ENCODE results near the gene PARP1. TPM values are rescaled to one million over a fixed set of nuclear protein-coding genes. Genes with fewer than 3 reads are reported as not detected.
"Not testable (repeated sequence)": the region's sequence is repeated elsewhere in the genome, so short reads cannot be mapped to it uniquely, and the experiment has no call there.

PARP1 gene
- total RNA-seq, 1 donor from 2014 or later = 42.9 TPM

DNA sequence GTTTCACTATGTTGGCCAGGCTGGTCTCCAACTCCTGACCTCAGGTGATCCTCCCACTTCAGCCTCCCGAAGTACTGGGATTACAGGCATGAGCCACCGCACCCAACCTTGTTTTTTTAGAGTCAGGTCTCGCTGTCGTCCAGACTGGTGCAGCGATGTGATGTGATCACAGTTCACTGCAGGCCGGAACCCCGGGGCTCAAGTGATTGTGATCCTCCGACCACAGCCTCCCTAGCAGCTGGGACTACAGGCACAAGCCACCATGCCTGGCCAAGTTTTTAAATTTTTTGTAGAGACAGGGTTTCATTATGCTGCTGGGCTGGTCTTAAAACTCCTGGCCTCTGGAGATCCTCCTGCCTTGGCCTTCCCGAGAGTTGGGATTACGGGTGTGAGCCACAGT, 52.9 kb downstream of the PARP1 start:
- no peak for DNase-seq (ENCODE audit: low spot score)

DNA sequence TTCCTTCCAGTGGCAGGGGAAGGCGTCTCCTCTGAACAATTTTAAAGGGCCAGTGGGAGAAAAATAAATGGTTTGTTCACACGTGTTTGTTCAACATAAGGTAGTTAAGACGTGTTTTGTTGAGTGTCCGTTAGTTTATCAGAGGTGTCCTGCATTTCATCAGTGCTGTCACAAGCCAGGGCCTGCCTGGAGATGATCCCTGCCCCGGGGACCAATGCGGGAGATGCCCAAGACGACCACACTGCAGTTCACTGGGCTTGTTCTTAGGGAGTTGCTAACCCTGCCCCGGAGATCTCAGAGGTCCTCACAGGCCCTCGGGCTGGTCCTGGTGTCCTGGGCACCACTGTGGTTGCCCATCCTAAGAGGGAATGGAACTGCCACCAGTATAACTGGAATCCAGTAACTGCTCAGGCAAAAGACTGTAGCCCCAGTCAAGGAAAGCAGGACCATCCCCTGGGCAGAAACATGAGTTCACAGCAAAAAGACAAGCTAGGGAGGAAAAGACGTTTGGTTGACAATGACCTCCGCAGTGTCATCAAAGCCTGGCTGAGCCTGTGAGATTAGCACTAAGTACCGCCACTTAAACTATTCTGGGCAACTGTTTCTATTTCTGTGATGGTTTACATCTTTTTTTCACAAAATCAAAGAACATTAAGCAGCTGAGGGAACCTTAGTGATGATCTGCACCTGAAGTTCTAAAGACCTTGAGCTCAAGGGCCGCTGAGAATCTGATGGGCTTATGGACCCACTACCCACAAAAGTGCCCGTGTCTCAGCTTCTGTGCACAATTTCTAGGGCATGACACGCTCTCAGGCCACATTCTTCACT, 54.0 kb downstream of the PARP1 start:
- no peak for DNase-seq (ENCODE audit: low spot score)

DNA sequence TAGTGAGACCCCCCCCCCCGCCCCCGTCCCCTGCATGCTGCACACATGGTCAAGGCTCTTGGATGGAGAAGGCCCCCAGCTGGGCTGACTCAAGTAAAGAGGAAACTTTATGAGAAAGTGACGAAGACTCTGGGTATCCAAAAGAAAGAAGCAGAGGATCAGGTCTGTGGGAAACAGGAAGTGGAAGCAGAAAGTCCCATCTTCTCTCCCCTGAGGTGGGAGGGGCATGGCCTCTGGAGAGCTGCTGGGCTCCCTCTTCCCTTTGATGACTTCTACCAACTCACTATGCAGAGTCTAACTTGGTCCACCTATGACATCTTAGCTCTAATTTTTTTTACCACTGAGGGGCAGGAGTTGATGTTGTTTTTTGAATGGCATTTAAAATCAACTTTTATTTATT, 56.2 kb downstream of the PARP1 start:
- no peak for DNase-seq (ENCODE audit: low spot score)

DNA sequence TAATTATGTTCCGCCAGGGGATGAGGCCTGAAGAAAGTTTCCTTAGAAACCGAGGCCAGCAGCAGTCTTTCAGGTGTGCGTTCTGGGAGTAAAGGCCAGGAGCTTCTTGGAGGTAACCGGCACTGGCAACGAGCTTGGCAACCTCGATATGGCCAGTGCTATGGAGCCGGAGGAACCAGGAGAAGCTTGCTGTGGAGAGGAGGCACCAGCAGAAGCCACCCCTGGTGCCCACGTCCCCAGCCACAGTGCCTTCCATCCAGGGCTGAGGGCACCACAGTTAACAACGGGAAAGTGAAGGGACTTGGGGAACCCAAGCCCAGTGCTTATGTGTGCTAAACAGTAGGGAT, 57.4 kb downstream of the PARP1 start:
- no peak for DNase-seq (ENCODE audit: low spot score)

DNA sequence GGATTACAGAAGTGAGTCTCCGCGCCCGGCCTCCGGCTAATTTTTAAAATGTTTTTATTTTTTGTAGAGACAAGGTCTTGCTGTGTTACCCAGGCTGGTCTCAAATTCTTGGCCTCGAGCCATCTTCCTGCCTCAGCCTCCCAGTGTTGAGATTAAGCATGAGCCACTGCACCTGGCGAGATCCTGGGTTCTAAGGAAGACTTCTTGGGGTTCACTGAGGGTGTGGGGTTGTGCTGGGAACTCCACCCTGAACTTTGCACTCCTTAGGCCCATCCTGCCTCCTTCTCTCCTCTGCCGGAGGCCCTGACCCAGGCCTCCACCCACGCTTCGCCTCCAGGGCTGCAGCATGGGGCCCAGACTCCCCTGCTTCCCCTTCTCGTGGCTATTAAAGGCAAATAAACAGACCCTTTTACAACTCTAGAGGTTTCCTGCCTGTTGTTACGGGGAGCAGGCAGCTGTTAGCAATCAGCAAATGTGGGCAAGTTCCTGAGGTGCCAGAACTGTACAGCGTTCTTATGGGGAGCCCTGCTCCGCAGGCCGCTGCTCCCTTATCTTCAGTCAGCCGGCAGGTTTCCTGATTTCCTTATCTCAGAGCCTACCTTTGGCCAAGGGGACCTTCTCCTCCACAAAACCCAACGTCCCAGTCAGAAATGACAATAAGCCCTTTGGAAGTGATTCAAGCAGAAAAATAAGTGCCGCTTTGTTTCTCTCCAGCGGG, 57.9 kb downstream of the PARP1 start:
- peak; percentile 31 for DNase-seq (ENCODE audit: low spot score)

DNA sequence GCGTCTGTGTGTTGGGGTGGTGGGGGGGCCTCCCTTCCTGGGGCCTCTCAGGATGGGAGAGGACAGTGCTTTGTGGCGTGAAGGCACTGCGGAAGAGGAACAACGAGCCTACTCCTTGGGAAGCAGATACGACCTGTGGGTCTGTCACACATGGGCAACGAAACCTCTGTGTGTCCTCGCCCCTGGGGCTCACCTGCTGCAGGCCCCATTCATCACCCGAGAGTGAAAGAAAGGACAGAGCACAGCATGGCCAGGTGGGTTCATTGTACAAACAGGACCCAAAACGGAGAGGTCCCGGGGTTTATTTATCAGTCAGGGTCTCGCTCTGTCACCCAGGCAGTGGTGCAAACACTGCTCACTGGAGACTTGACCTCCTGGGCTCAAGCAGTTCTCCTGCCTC, 58.8 kb downstream of the PARP1 start:
- DNase-seq (ENCODE audit: low spot score) = no peak

DNA sequence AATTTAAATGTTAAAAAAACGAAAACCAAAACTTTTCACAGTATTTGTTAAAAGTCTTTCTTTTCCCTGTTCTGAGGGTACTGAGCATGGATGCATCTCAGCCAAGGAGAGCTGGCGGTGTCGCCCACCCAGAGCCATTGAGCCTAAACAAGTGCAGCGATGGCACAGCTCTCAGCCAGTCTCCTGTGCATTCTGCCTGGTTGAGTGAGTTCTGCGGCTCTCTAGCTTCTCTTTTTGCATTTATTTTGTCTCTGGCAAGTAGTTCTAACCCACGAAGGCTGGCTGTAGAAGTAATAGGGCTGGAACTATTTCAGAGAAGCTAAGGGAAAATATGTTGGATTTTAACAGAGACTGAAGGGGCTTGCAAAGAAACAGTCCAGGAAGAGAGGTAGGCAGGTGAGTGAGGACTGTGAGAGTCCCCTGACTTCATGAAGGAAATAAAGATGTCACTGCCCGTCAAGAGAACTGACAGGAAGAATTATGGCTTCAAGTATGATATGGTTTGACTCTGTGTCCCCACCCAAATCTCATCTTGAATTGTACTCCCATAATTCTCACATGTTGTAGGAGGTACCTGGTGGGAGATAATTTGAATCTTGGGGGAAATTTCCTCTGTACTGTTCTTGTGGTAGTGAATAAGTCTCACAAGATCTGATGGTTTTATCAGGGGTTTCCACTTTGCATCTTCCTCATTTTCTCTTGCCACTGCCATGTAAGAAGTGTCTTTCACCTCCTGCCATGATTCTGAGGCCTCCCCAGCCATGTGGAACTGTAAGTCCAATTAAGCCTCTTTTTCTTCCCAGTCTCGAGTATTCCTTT, 63.2 kb downstream of the PARP1 start:
- no peak for DNase-seq (ENCODE audit: low spot score)

DNA sequence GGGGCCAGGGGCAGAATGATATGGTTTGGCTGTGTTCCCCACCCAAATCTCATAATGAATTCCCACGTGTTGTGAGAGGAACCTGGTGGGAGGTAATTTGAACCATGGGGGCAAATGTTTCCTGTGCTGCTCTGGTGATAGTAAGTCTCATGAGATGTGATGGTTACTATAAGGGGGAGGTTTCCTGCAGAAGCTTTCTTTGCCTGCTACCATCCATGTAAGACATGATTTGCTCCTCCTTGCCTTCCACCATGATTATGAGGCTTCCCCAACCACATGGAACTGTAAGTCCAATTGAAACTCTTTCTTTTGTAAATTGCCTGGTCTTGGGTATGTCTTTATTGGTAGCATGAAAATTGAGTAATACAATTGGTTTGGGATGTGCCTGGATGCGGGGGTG, 65.2 kb downstream of the PARP1 start:
- no peak for DNase-seq (ENCODE audit: low spot score)

DNA sequence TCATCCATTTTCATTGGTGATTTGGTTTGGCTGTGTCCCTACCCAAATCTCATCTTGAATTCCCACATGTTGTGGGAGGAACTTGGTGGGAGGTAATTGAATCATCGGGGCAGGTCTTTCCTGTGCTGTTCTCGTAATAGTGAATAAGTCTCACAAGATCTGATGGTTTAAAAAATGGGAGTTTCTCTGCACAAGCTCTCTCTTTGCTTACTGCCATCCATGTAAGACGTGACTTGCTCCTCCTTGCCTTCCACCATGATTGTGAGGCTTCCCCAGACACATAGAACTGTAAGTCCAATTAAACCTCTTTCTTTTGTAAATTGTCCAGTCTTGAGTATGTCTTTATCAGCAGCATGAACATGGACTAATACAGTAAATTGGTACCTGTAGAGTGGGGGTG, 67.8 kb downstream of the PARP1 start:
- not testable (repeated sequence) for DNase-seq (ENCODE audit: low spot score)

DNA sequence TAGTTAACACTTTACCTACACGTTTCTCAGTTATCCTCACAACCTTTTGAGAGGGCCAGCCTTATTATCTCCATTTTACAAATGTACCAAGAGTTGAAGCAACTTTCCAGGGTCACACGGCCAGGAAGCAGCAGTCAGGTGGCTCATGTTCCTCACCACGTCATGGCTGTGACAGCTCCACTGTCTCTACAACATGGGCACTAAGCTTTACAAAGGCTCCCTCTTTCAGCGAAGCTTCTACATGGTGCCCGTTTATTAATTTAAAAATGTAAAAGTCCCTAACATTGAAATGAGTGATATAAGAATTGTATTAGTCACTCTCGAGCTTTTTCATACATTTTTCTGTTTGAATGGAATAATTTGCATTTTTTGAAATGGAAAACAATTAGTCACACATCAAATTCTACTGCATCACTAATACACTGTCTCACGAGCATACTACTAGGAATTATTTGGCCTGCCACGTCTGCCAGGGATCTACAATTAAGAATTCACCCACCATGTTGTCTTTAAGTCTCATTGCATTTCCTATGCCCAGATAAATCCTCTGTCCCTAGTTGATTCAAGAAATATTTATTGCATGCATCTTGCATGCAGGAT, 70.5 kb downstream of the PARP1 start:
- no peak for DNase-seq (ENCODE audit: low spot score)

DNA sequence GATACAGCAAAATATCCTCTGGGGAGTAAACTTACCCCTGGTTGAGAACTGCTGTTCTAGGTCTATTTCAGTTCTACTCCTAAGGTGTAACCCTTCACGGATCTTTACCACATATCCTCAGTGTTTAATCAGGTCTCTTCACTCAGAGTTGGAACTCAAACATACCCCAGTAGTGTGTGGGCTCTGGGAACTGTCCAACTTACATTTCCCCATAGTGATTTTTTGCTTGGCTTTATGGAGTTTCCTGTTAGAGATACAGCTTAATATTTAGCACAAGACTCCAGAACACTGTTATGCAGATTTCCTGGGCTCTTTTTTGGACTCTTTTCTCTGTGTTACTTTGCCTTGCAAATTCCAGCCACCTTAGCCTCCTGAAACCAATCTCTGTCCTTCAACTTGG, 72.2 kb downstream of the PARP1 start:
- DNase-seq (ENCODE audit: low spot score) = peak; percentile 24

DNA sequence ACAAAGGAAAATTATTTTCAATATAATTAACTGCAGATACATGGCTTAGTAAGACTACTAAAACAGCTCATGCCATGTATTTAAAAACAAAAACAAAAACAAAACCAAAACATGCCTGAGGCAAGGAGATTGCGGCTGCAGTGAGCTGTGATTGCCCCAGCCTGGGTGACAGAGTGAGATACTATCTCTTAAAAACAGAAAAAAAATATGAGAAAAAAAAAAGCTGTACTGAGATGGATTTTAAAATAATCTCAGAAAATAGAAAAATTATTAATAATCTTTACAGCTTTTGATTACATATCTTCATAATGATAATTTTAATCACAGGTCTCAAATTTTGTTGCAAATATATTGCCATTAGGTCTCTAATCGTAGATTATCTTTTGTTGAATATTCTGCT, 74.9 kb downstream of the PARP1 start:
- no peak for DNase-seq (ENCODE audit: low spot score)

DNA sequence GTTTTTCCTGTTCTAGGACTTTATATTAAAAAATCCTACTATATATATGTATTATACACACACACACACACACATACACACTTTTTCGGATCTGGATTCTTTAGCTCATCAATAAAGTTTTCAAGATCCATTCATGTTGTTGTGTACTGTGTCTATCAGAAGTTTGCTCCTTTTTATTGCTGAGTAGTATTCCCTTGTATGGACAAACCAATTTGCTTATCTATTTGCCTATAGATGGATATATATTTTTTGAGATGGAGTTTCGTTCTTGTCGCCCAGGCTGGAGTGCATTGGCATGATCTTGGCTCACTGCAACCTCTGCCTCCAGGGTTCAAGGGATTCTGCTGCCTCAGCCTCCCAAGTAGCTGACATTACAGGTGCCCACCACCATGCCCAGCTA, 78.7 kb downstream of the PARP1 start:
- DNase-seq (ENCODE audit: low spot score) = no peak

DNA sequence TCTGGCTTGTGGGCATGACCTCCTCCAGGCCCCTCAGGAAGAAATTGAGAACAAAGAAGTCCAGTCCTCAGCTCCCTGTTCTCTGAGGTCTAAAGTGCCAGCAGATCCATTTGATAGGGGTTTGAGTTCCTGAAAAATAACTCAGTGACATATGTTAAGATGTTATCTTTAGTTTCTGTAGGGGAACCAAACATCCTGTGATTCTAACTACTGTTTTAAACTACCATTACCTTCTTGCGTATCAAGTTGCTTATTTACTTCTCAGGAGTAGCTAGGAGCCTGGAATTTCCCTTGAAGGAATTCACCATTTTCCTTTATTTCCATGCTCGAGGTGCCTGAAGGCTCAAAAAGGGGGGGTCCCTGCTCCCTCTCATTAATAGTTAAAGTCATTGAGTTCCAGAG, 80.1 kb downstream of the PARP1 start:
- DNase-seq (ENCODE audit: low spot score) = no peak

DNA sequence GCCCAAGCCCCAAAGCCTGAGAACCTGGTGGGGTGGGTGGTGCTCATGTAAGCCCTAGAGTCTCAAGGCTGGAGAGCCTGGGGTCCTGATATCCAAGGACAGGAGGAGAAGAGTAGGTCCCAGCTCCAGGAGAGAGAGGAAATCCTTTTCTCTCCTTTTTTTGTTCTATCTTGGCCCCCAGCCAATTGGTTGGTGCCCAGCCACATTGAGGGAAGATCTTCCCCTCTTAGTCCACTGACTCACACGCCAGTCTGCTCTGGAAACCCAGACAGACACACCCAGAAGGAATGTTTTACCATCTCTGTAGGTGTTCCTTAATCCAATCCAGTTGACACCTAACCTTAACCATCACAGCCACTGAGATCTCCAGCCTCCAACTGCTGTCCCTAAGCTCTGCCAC, 82.7 kb downstream of the PARP1 start:
- no peak for DNase-seq (ENCODE audit: low spot score)

DNA sequence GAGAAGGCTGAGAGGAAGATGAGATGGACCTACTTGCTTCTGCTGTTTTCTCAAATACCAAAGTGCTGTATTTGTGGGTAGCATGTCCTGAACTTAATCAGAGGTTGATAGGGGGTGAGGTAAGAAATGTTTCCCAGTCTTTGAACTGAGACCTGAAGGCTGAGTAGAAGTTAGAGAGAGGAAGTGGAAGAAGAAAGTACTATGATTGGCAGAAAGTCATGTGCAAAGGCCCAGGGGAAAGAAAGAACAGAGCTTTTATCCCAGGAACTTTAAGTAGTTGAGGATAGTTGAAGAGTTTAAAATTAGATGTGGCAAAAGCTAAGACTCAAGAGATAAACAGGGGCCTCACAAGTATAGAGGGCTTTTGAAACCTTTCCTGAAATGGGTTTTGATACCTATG, 83.4 kb downstream of the PARP1 start:
- DNase-seq (ENCODE audit: low spot score) = no peak

DNA sequence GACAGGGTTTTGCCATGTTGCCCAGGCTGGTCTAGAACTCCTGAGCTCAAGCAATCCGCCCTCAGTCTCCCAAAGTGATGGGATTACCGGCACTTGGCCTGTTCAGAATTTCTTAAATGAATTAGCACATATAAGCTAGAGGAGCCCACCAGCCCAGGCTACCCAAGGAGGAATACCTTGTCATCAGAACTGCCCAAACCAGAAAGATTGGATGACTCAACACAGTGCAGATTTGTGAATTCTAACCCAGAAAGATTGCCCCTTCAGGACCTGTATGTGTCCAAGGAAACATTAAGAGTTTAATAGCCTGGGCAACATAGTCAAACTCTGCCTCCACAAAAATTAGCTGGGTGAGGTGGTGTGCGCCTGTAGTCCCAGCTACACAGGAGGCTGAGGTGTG, 84.9 kb downstream of the PARP1 start:
- peak; percentile 43 for DNase-seq (ENCODE audit: low spot score)

DNA sequence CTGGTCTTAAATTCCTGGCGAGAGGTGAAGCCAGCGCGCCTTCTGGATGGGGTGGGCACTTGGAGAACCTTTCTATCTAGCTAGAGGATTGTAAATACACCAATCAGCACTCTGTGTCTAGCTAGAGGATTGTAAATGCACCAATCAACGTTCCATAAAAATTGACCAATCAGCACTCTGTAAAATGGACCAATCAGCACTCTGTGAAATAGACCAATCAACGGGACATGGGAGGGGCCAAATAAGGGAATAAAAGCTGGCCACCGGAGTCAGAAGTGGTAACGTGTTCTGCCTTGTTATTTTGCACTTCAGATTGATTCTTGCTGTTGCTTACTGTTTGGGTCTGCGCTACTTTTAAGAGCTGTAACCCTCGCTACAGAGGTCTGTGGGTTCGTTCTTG, 87.0 kb downstream of the PARP1 start:
- no peak for DNase-seq (ENCODE audit: low spot score)

DNA sequence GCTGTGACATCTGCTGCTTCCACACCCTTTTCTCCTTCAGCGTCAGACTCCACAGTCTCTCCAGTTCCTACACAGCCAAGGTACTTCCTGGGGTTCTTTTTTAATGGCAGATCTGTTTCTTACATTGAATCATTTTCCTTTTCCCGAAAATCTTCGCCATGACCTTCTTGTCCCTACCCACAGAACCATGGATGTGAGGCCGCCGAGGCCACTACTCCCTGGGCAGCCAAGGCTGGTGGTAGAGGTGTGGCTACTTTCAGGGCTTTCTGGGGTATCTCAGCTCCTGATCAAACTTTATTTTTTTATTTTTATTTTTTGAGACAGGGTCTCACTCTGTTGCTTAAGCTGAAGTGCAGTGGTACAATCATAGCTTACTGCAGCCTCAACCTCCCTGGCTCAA, 89.4 kb downstream of the PARP1 start:
- DNase-seq (ENCODE audit: low spot score) = no peak

DNA sequence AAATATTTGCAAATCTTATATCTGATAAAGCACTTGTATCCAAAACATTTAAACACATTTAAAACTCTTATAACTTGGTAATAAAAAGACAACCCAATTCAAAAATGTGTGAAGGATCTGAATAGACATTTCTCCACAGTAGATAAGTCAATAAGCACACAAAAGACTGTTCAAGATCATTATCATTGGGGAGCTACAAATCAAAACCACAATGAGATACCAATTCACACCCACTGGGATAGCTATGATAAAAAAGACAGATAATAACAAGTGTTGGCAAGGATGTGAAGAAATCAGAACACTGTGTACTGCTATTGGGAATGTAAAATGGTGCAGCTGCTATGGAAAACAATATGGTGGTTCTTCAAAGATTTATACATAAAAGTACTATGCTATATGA, 93.8 kb downstream of the PARP1 start:
- DNase-seq (ENCODE audit: low spot score) = no peak

DNA sequence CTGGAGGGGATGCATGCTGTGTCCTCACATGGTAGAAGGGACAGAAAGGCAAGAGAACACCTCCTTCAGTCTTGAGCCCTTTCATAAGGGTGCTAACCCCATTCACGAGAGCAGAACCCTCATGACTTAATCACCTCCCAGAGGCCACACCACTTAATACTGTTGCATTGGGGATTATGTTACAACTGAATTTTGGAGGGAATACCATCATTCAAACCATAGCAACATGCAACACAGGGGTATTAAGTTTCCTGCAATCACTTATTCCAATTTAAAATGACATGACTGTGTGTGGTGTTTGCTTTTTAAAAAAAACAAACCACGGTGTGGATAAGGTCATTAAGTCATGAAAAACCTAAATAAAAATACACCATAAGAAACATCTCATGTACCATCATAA, 95.8 kb downstream of the PARP1 start:
- no peak for DNase-seq (ENCODE audit: low spot score)

DNA sequence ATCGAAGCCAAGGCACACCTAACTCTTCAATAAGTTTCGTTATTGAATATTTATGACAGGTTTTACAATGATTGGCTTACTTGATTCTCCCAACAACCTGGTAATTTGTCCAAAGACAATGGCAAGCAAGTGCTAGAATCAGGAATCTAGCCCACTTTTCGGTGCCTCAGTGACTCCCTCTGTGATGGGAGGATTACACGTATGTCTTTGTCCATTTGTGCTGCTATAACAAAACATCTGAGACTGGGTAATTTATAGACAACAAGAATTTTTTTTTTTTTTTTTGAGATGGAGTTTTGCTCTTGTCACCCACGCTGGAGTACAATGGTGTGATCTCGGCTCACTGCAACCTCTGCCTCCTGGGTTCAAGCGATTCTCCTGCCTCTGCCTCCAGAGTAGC, 96.5 kb downstream of the PARP1 start:
- no peak for DNase-seq (ENCODE audit: low spot score)
